Upper lobe of right lung (tissue), 1 donor: ENCODE data around the gene KIAA0232. TPM values are rescaled to one million over a fixed set of nuclear protein-coding genes. Genes with fewer than 3 reads are reported as not detected.

ENCODE experiments used
- ATAC-seq: fragments of 200-7000 bp; cut with Tn5 transposase; one replicate; pipeline ENCODE4 v1.9.1; 2020; ENCODE audit warnings: mild to moderate bottlenecking, moderate library complexity
- DNase-seq: peaks from one replicate; pipeline ENCODE4 v3.0.0-alpha.2; 2020
- H3K27ac ChIP-seq: fragments of 200-600 bp; one replicate; pipeline ENCODE4 v1.8.0; 2022
- H3K27me3 ChIP-seq: fragments of 200-600 bp; one replicate; pipeline ENCODE4 v1.8.0; 2022; ENCODE audit warnings: mild to moderate bottlenecking
- H3K36me3 ChIP-seq: fragments of 200-600 bp; one replicate; pipeline ENCODE4 v1.8.0; 2022
- H3K4me1 ChIP-seq: fragments of 200-600 bp; one replicate; pipeline ENCODE4 v1.8.0; 2022
- H3K4me3 ChIP-seq: fragments of 200-600 bp; one replicate; pipeline ENCODE4 v1.8.0; 2022; ENCODE audit warnings: mild to moderate bottlenecking
- H3K9me3 ChIP-seq: fragments of 200-600 bp; one replicate; pipeline ENCODE4 v1.8.0; 2022
- intact Hi-C: fragments of 100-400 bp; cut with DNase I; formaldehyde crosslinking; loops from one replicate; pipeline ENCODE4 v1.11.0; 2022
- total RNA-seq: library from RNA; stranded (reverse); fragmentation: NEBNext Ultra II Directional; extraction: Animal tissue kit (Norgen Biotek cat#: 25700); gene quantifications from one replicate; pipeline ENCODE4 v1.2.1, GENCODE V29; 2021
- TF ChIP-seq, protein P1 (sequence below): fragments of 200-600 bp; IDR thresholded peaks from one replicate; pipeline ENCODE4 v1.8.0; 2022; ENCODE audit warnings: antibody characterized with exemption
- donor health status: DM: no; HTN: yes; CAD: no; lungs with severe emphysema.

KIAA0232 gene
- total RNA-seq, 1 donor from 2014 or later, result 30.9 TPM

GRCh38 chr4:6761649-6762615 lies 20.6 kb upstream of the KIAA0232 start:
- DNase-seq (peak; percentile 53), ATAC-seq (no peak)
- no peaks in the 10 kb centered on the region for H3K36me3 ChIP-seq
- intact Hi-C loops, result no loop called here
- H3K9me3 ChIP-seq, result no peaks in the 10 kb centered on the region
- no peaks in the 10 kb centered on the region for H3K27me3 ChIP-seq
- TF ChIP-seq, protein P1, sequence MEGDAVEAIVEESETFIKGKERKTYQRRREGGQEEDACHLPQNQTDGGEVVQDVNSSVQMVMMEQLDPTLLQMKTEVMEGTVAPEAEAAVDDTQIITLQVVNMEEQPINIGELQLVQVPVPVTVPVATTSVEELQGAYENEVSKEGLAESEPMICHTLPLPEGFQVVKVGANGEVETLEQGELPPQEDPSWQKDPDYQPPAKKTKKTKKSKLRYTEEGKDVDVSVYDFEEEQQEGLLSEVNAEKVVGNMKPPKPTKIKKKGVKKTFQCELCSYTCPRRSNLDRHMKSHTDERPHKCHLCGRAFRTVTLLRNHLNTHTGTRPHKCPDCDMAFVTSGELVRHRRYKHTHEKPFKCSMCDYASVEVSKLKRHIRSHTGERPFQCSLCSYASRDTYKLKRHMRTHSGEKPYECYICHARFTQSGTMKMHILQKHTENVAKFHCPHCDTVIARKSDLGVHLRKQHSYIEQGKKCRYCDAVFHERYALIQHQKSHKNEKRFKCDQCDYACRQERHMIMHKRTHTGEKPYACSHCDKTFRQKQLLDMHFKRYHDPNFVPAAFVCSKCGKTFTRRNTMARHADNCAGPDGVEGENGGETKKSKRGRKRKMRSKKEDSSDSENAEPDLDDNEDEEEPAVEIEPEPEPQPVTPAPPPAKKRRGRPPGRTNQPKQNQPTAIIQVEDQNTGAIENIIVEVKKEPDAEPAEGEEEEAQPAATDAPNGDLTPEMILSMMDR, result no peak
- H3K4me1 ChIP-seq, result no peaks in the 10 kb centered on the region
- no peak overlapping the region for H3K27ac ChIP-seq
- H3K4me3 ChIP-seq, result no peak overlapping the region

DNA sequence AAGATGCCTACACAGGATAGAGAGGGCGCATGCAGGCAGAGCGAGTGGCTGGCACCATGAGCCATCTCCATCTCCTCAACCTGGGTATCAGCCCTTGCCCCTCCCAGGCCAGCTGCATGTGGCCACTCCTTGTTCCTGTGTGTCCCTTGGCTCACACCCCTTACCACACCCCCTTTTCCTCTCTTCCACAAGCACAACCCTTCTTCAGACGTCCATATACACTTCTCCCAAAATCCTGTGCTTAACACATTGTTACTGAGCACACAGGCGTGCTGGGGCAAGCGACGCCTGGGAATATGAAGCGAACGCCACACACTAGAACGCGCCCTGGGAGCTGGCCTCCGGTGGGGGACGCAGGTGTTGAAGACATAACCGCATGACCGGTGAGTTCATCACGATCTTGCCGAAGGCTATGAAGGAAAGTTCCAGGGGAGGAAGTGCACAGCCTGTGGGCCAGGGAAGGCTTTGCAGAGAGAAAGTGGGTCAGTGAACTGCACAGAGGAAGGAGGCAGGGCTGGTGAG lies 19.1 kb upstream of the KIAA0232 start:
- ATAC-seq (peak; percentile 26), DNase-seq (peak; percentile 55)
- H3K36me3 ChIP-seq, result no peaks in the 10 kb centered on the region
- H3K27me3 ChIP-seq, result no peaks in the 10 kb centered on the region
- TF ChIP-seq, protein P1, result no peak
- H3K4me3 ChIP-seq, result no peak overlapping the region
- H3K4me1 ChIP-seq, result no peaks in the 10 kb centered on the region
- intact Hi-C loops, result no loop called here
- no peaks in the 10 kb centered on the region for H3K9me3 ChIP-seq
- H3K27ac ChIP-seq, result no peak overlapping the region

GRCh38 chr4:6764976-6765620 lies 17.4 kb upstream of the KIAA0232 start:
- no peaks in the 10 kb centered on the region for H3K27me3 ChIP-seq
- ATAC-seq (no peak), DNase-seq (no peak)
- no peaks in the 10 kb centered on the region for H3K9me3 ChIP-seq
- peaks cover 3% of the 10 kb centered on the region for H3K4me1 ChIP-seq
- TF ChIP-seq, protein P1, result no peak
- no peak overlapping the region for H3K27ac ChIP-seq
- no peaks in the 10 kb centered on the region for H3K36me3 ChIP-seq
- no peak overlapping the region for H3K4me3 ChIP-seq
- intact Hi-C loops, result no loop called here

- no peaks in the 10 kb centered on the region for H3K27me3 ChIP-seq
- ATAC-seq (no peak), DNase-seq (no peak)
Measured at GRCh38 chr4:6765703-6766102, 16.8 kb upstream of the KIAA0232 start.

DNA sequence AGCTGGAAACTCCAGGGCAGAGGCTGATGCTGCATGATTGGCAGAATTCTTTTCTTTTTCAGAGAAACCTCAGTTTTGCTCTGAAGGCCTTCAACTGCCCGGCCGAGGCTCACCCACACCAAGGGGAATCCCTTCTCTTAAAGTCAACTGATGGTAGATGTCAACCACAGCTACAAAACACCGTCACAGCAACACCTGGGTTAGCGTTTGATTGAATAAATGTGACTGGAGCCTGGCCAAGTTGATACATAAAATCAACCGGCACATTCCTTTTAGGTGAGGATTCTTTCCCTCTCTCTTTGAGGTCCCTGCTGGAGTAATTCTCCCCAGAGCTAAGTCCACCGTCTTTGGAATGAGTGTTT lies 15.2 kb upstream of the KIAA0232 start:
- Histone ChIP-seq H3K9me3 (no peaks in the 10 kb centered on the region), H3K4me3 (no peak overlapping the region), H3K27me3 (no peaks in the 10 kb centered on the region), H3K4me1 (peaks cover 3% of the 10 kb centered on the region), H3K27ac (no peak overlapping the region), H3K36me3 (no peaks in the 10 kb centered on the region)
- DNase-seq, result peak; percentile 37
- ATAC-seq, result no peak
- TF ChIP-seq, protein P1, result no peak
- intact Hi-C loops, result no loop called here

More at GRCh38 chr4:6765703-6766102, 16.8 kb upstream of the KIAA0232 start:
- Histone ChIP-seq H3K27ac (no peak overlapping the region), H3K9me3 (no peaks in the 10 kb centered on the region), H3K4me3 (no peak overlapping the region), H3K36me3 (no peaks in the 10 kb centered on the region), H3K4me1 (peaks cover 3% of the 10 kb centered on the region)
- intact Hi-C loops, result no loop called here
- TF ChIP-seq, protein P1, result no peak
